Measurements from ENCODE around the gene GUCA1A. TPM values are rescaled to one million over a fixed set of nuclear protein-coding genes. Genes with fewer than 3 reads are reported as not detected.
"Not testable (repeated sequence)": the region's sequence is repeated elsewhere in the genome, so short reads cannot be mapped to it uniquely, and the experiment has no call there.

GUCA1A gene
- total RNA-seq, 1 donor from 2014 or later: not detected

DNA sequence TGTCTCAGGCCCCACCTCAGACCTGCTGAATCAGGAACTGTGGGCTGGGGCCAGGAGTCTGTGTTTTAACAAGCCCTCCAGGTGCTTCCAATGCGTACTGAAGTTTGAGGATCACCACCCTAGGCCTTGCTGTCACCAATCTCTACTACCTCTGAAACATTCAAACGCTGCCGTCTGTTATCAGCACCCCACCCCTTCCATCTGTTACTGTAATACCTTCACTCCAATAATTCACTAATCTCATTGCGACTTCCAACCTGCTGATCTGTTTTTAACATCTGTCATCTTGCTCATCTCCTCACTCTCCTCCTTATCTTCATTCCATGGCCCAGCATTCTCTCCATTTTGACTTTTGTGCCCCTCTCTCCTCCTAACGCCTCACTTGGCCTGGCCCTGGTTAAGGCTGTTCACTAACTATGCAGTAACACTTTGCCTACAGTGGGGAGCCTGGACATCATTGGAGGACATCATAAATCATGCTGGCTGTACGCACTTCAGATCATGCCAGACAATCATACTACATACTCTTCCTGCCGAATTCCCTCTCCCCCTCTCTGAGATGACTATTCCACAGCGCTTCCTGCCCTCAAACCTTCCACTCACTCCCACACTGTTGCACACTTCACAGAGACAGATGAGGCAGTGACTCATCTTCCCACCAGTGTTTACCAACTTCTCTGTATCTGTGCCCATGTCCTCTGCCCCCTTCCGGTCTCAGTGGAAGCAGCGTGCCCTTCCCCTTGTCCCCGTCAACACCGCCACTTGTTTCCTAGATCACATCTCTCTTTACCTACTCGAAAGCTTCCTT, 24.6 kb downstream of the GUCA1A start:
- ATAC-seq (ENCODE audit: poor library complexity) (no peak), DNase-seq (no peak)
- intact Hi-C loops (cut with DNase I): no loop called here

DNA sequence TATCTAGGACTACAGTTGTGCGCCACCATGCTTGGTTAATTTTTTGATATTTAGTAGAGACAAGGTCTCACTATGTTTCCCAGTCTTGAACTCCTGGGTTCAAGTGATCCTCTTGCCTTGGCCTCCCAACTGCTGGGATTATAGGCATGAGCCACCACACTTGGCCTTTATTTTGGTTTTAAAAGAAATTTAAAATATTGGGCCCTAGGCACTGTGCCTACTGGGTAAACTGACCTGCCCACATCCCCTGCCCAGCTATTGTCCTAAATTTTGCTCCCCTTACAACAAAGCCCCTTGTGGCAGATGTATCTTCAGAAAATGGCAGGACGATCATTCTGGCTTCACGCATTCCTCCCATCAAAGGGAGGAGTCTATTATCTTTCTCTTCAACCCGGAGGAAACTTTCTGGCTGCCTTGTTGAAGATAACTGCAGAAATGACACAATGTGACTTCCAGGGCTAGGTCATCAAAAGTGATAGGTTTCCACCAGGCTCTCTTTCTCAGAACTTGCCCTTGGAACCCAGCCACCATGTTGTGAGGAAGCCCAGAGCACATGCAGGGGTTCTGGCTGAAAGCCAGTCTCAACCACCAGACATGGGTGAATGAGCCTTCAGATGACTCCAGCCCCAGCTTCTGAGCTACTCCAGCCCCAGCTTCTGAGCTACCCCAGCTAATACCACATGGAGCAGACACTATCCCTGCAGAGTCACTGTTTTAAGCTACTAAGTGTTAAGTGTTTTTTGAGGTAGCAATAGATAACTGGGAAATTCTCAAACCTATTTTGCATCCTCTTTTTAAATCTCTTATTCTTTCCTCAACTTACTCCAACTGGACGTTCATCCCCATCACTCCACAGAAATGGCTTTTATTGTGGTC, 26.2 kb downstream of the GUCA1A start:
- DNase-seq (no peak), ATAC-seq (ENCODE audit: poor library complexity) (no peak)
- intact Hi-C loops (cut with DNase I): no loop called here

DNA sequence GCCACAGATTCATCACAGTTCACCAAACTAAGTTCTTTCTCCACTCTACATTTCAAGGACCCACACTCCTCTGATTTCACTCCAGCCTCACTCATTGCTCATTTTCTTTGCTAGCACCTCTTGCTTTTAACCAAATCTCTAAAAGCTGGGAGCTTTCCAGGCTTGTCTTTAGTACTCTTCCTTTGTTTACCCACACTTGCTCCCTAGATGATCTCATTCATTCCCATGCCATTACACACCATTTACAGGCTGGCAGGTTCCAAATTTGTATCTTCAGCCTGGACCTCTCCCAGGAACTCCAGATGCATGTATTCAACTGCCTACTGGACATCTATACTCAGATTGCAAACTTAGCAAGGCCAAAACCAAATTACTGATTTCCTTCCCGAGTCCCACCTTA, 26.9 kb downstream of the GUCA1A start:
- no peak for DNase-seq
- ATAC-seq (ENCODE audit: poor library complexity): no peak
- intact Hi-C loops (cut with DNase I): no loop called here

DNA sequence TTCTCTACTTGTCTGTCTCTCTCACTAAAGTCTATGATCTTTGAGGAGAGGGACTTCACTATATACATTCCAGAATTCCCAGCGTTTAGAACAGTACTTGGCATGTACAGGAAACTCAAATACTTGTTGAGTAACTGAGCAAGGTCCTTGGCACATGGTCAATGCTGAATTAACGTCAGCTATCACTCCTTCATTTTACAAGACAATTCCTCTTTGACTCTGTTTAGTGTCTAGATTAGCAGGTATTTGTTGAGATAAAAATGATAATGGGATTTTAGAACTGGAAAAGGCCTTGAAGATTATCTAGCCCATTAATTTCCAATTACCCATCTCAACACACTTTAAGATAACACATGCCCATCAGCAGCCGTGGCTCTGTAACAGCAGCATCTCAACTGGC, 28.2 kb downstream of the GUCA1A start:
- intact Hi-C loops (cut with DNase I): no loop called here
- DNase-seq (no peak), ATAC-seq (ENCODE audit: poor library complexity) (no peak)

DNA sequence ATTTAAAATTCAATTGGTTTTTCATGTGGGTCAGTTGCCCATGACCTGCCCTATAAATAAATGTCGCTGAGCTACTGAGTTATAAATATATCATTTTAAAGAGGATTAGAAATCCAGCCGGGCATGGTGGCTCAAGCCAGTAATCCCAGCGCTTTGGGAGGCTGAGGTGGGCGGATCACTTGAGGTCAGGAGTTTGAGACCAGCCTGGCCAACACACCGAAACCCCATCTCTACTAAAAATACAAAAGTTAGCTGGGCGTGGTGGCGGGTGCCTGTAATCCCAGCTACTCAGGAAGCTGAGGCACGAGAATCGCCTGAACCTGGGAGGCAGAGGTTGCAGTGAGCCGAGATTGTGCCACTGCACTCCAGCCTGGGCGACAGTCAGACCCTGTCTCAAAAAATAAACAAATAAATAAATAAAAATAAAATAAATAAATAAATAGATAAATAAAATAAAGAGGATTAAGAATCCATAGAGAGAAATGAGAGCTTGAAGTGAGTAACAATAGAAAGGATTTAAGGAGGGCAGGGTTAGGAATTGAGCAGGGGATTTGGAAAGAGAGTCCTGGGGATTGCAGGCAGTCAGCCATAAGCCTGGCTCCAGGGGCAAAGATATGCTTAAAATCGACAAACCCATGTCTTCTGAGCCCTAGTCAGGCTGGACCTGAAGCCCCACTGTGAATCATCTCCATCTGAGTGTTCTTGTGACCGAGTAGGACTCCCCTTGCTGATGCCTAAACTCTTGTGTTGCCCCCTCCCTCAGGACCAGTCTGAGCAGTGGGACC, 29.2 kb downstream of the GUCA1A start:
- DNase-seq; ATAC-seq (ENCODE audit: poor library complexity); intact Hi-C loops (cut with DNase I): not testable (repeated sequence)

DNA sequence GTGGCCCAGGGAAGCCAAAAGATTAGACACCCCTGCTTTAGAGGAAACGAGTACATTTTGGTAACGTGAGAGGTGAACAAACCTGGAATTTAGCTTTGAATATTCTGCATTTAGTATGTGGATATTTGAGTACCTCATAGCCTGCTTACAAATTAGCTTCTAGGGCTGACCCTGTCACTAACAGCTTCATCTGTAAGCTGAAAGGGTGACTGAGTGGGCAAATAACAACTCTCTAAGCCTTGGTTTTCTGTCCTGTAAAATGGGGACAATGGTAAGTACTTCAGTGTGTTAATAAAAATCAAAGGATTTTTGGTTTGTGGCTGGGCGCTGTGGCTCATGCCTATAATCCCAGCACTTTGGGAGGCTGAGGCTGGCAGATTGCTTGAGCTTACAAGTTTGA, 30.0 kb downstream of the GUCA1A start:
- ATAC-seq (ENCODE audit: poor library complexity) (no peak), DNase-seq (no peak)
- intact Hi-C loops (cut with DNase I): no loop called here

DNA sequence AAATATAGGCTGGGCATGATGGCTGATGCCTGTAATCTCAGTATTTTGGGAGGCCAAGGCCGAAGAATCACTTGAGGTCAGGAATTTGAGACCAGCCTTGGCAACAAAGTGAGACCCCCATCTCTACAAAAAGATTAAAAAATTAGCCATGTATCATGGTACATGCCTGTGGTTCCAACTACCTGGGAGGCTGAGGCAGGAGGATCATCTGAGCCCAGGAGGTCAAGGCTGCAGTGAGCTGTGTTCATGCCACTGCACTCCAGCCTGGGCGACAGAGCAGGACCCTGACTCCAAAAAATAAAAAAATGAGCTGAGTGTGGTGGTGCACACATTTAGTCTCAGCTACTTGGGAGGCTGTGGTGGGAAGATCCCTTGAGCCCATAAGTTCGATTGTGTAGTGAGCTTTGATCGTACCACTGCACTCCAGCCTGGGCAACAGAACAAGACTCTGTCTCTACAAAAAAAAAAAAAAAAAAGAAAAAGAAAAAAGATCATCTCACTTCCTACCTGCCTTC, 31.7 kb downstream of the GUCA1A start:
- intact Hi-C loops (cut with DNase I): no loop called here
- DNase-seq: no peak
- no peak for ATAC-seq (ENCODE audit: poor library complexity)

DNA sequence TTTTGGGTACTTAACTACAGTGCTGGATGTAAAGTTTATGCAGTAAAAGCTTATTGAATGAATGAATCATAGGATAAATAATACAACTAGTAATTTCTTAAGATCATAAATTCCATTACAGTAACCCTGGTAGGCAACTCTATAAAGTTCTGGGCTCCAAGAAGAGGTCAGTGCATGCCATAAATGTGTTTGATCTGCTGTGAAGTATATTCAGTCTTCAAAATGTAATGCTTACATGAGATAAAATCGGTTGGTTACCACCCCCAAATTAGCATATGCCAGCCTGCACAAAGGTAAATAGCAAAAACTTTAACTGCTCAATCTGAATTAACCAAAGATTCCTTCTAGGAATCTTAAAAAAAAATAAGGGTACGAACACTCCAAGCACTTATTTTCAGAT, 34.4 kb downstream of the GUCA1A start:
- ATAC-seq (ENCODE audit: poor library complexity); DNase-seq; intact Hi-C loops (cut with DNase I): not testable (repeated sequence)

DNA sequence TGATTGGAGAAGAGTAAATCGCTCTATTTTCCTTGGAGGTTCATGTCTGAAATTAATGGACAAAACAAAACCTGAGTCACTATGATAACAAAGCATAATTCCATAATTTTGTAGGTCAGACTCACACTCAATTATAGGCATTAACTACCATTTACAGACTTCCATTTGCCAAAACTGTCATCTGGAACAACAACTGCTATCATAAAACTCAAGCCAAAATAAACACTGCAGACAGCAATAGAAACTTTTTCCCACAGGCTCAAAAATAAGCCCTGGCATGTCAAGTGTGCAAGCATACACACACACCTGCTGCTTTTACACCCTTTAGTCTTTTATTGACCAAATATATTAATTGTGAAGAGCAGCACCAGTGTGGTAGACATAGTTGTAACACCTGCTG, 37.4 kb downstream of the GUCA1A start:
- ATAC-seq (ENCODE audit: poor library complexity) (no peak), DNase-seq (no peak)
- intact Hi-C loops (cut with DNase I): no loop called here

DNA sequence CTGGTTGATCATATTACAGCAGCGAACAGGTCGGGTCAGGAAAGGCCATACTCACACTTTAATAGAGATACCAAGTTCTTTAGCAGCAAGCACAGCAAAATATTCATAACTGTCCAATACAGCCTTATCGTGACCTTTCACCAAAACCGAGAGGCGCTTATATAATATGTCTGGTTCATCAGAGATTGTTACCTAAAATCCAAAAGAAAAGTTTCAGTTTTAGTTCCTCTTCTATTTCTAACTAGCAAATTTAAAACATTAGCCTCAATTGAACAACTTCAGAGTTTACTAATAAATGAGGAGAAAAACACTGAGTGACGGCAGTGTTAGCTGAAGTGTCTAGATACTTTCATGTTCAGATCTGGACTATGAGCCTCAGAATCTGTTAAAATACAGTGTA, 38.6 kb downstream of the GUCA1A start:
- DNase-seq: no peak
- no peak for ATAC-seq (ENCODE audit: poor library complexity)
- intact Hi-C loops (cut with DNase I): no loop called here

DNA sequence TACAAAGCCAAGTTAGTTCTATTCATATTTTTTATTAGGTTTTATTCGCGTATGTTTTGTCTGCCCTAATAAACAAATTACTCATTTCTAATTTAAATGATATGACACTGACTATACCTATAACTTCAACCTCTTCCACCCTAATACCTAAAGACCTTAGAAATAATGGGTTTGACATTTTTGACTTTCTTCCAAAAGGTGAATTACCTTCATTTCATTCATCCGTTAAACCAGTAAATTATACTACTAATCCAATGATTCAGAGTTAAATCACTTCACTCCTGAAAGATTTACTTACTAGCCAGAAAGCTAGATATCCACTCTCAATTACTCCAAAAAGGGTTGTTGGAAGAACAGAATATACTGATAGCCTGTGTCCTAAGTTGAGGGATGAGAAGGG, 39.3 kb downstream of the GUCA1A start:
- no peak for ATAC-seq (ENCODE audit: poor library complexity)
- intact Hi-C loops (cut with DNase I): no loop called here

DNA sequence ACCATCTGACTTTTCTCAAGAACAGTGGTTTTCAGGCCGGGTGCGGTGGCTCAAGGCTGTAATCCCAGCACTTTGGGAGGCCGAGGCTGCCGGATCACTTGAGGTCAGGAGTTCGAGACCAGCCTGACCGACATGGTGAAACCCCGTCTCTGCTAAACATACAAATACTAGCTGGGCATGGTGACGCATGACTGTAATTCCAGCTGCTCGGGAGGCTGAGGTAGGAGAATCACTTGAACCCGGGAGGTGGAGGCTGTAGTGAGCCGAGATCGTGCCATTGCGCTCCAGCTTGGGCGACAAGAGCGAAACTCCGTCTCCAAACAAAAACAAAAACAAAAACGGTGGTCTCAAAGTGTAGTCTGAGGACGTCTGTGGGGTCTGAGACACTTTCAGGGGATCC, 43.3 kb downstream of the GUCA1A start:
- ATAC-seq (ENCODE audit: poor library complexity); DNase-seq; intact Hi-C loops (cut with DNase I): not testable (repeated sequence)

More for the DNA sequence above, 39.3 kb downstream of the GUCA1A start:
- DNase-seq: no peak

DNA sequence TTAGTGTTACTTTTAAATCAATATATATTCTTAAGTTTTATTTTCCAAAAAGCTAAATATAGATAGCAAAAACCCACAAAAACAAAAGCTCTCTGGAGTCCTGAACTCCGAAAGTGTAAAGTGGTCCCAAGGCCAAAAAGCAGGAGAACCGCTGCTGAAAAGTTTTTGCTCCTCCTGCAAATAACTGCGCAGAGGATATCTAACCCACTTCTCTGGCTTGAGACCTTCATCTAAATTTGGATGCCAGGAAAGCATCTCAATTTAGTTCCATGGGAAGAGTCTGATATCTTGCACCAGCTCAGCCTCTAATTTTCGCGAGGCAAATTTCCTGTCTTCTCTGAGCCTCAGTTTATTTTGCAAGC, 44.0 kb downstream of the GUCA1A start:
- ATAC-seq (ENCODE audit: poor library complexity): no peak
- no peak for DNase-seq
- intact Hi-C loops (cut with DNase I): no loop called here

DNA sequence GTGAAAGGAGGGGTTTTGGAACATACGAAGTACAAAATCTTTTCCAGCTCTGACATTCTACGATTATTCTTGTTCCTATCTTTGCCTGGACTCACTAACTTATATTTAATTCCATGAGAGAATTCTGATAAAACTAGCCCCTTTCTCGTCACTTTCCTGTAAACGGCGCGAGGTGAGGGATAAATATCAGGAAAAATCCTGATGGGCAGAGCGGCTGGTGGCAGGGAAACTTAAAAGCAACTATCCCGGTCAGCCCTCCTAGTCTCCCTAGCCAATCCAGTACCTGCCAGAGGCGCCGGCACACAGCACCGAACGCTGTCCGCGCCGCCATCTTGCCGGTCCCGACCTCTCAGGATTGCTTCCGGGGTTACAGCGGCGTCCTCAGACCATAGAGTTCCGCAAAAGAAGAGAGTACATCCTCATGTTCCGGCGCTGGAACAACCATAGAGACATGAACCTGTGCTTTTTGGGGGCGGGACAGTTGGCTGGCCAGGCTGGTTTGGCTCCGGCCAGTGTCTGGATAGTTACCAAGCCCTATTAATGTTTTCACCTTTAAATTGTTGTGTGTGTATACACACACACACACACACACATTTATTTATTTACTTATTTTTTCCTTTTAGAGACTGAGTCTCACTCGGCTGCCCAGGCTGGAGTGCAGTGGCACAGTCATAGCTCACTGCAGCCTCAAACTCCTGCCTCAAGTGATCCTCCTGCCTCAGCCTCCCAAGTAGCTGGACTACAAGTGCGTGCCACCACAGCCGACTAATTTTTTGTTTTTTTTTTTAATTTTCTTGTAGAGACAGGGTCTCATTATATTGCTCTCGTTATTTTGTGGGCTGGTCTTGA, 44.6 kb downstream of the GUCA1A start, which contains the start of gene MRPS10:
Gene MRPS10 (minus strand): TSS at position 343 of the 849 bp plus-strand sequence. CDS start 12 bp downstream, at position 331.
- intact Hi-C loops (cut with DNase I): no loop called here
- ATAC-seq (ENCODE audit: poor library complexity) (peak; percentile 100), DNase-seq (peak; percentile 95)

DNA sequence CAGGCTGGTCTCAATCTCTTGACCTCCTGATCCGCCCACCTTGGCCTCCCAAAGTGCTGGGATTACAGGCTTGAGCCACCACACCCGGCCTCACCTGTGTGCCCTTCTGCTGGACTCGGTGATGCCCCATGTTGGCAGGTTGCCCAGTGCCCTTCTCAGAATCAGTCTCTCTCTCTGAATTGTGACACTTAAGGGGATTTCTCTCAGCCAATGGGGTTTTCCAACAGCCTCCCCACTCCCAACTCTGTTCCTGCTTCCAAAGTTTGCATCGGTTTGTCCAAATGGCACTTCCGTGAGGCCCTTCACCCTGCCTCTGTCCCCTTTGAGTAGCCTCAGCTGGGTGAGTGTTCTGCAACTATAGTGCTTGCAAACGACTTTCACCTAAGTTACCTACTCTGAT, 47.6 kb downstream of the GUCA1A start:
- ATAC-seq (ENCODE audit: poor library complexity) (no peak), DNase-seq (no peak)
- intact Hi-C loops (cut with DNase I): no loop called here

DNA sequence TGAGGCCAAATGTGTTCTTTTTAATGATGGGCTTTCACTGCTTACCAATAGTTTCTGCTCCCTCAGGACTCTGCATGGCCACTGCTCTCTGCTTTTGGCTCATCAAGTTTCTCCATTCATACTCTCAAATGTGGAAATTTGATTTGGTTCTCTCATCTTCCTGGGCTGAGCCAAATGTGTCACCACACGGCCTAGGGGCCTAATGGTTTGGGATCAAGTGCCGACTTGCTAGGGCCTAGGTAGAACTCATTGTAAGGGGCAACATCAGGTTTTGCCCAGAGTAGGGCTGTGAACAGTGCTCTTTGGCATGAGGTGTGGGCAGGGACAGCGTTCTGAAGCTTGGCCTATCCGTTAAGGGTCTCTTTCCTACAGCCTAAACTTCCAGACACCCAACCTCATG, 48.4 kb downstream of the GUCA1A start:
- DNase-seq (no peak), ATAC-seq (ENCODE audit: poor library complexity) (no peak)
- intact Hi-C loops (cut with DNase I): no loop called here

DNA sequence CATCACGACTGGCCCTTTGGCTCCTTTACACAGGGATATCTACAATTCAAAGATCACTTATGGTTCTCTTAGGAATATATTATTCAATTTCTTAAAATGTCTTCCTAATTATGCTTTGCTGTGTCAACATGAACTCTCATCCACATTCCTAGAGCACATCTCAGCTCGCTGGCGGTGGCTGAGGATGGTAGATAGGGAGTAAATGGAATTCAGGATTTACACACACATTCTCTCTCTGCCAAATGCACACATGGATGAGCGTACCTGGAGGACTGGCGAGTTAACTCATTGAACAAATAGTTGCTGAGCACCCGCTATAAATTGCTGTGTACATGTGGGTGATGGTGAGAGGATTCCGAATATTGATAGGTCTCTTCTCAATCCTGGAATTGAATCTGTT, 49.3 kb downstream of the GUCA1A start:
- DNase-seq: no peak
- intact Hi-C loops (cut with DNase I): no loop called here
- no peak for ATAC-seq (ENCODE audit: poor library complexity)

Measured in Right ventricle myocardium superior (tissue), 1 donor.